HG03108 (cell line): ENCODE results near the gene CDC27.
"Not testable (repeated sequence)": the region's sequence is repeated elsewhere in the genome, so short reads cannot be mapped to it uniquely, and the experiment has no call there.

Source experiments
- ATAC-seq: cut with Tn5 transposase; IDR thresholded peaks from one replicate; pipeline ENCODE4 v1.9.1; 2021; ENCODE audit warnings: moderate library complexity; ENCODE audit not compliant: unreplicated experiment

The CDC27 gene

GRCh38 chr17:47074361-47074760 is 114.7 kb downstream of the CDC27 start:
- ATAC-seq = not testable (repeated sequence)

DNA sequence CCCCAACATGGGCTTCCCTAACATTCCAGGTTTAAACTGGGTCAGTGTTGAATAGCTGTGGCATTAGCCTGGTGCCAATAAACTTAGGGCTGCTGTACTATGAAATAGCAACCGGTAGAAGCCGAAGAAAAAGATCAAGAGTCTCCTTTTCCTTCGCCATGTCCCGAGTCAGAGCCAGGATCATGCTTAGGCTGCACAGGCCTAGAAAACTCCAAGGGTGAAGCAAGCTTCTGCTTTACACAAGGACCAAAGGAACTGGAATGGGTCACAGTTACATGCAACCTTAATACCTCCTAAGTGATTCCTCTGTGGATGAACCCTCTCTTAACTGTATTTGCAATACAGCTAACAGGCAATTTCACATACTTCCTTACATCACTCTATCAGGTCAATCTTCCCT is 115.5 kb downstream of the CDC27 start:
- not testable (repeated sequence) for ATAC-seq

DNA sequence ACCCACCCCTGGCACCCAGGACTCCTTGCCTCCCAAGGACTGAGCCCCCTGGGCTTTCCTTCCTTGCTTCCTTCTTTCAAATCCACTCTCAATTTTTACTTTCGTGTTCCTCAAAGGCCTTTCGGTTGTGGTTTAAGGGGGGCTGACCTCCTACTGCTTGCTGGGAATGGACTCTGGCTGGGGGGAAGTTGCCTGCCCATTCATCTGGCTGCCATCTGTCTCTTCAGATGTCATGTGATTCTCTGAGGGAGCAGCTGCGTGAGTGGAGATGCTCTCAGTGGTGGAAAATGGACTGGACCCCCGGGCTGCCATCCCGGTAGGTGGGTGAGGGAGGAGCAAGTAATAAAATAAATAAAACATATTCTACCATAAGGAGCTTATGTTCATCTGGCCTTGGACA is 116.2 kb downstream of the CDC27 start:
- ATAC-seq = no peak

- ATAC-seq = not testable (repeated sequence)
These were observed 117.9 kb downstream of the CDC27 start for GRCh38 chr17:47071171-47071570.

- ATAC-seq = not testable (repeated sequence)
These were observed 118.8 kb downstream of the CDC27 start for GRCh38 chr17:47070266-47070665.
